Measurements from ENCODE around the gene PNMA8B.

The PNMA8B gene

GRCh38 chr19:46475986-46476385 lies 19.7 kb downstream of the PNMA8B start:
- Histone ChIP-seq H3K79me2 (ENCODE audit: insufficient read depth, low read depth) (no peaks in the 10 kb centered on the region), H4K20me1 (ENCODE audit: insufficient read depth) (no peaks in the 10 kb centered on the region), H3K4me2 (no peak overlapping the region), H3K27ac (no peak overlapping the region), H3K4me3 (IDR thresholded peaks at IDR 0.05; ENCODE audit: insufficient read depth, low read depth, low read length) (no peak overlapping the region), H3K9ac (no peak overlapping the region), H3K27me3 (ENCODE audit: insufficient read depth, low read depth) (peaks cover 75% of the 10 kb centered on the region), H3K4me1 (ENCODE audit: low read depth, poor library complexity, severe bottlenecking) (peaks cover 6% of the 10 kb centered on the region), H2AFZ (ENCODE audit: low read depth) (no peak overlapping the region), H3K36me3 (ENCODE audit: insufficient read depth) (no peaks in the 10 kb centered on the region)
- TF ChIP-seq CTCF (conservative IDR thresholded peaks at IDR 0.05; ENCODE audit: low read depth, low read length), result no peak

- Histone ChIP-seq H3K27ac (no peak overlapping the region), H3K9ac (no peak overlapping the region), H3K4me3 (IDR thresholded peaks at IDR 0.05; ENCODE audit: insufficient read depth, low read depth, low read length) (no peak overlapping the region), H3K4me1 (ENCODE audit: low read depth, poor library complexity, severe bottlenecking) (peaks cover 6% of the 10 kb centered on the region), H3K79me2 (ENCODE audit: insufficient read depth, low read depth) (no peaks in the 10 kb centered on the region), H3K36me3 (ENCODE audit: insufficient read depth) (no peaks in the 10 kb centered on the region), H3K27me3 (ENCODE audit: insufficient read depth, low read depth) (peaks cover 79% of the 10 kb centered on the region), H2AFZ (ENCODE audit: low read depth) (no peak overlapping the region), H4K20me1 (ENCODE audit: insufficient read depth) (no peaks in the 10 kb centered on the region), H3K4me2 (no peak overlapping the region)
- no peak for TF ChIP-seq CTCF (conservative IDR thresholded peaks at IDR 0.05; ENCODE audit: low read depth, low read length)
Measured at GRCh38 chr19:46474211-46474610, 21.5 kb downstream of the PNMA8B start.

- peaks cover 76% of the 10 kb centered on the region for H3K27me3 ChIP-seq (ENCODE audit: insufficient read depth, low read depth)
- no peak for TF ChIP-seq CTCF (conservative IDR thresholded peaks at IDR 0.05; ENCODE audit: low read depth, low read length)
- no peaks in the 10 kb centered on the region for H4K20me1 ChIP-seq (ENCODE audit: insufficient read depth)
- H3K4me3 ChIP-seq (IDR thresholded peaks at IDR 0.05; ENCODE audit: insufficient read depth, low read depth, low read length), result no peak overlapping the region
- H3K36me3 ChIP-seq (ENCODE audit: insufficient read depth), result no peaks in the 10 kb centered on the region
- no peak overlapping the region for H3K9ac ChIP-seq
- H3K27ac ChIP-seq, result no peak overlapping the region
- H3K79me2 ChIP-seq (ENCODE audit: insufficient read depth, low read depth), result no peaks in the 10 kb centered on the region
- H3K4me1 ChIP-seq (ENCODE audit: low read depth, poor library complexity, severe bottlenecking), result peaks cover 5% of the 10 kb centered on the region
- no peak overlapping the region for H2AFZ ChIP-seq (ENCODE audit: low read depth)
- H3K4me2 ChIP-seq, result no peak overlapping the region
Measured at GRCh38 chr19:46472592-46472991, 23.1 kb downstream of the PNMA8B start.

GRCh38 chr19:46471811-46472543 lies 23.7 kb downstream of the PNMA8B start:
- Histone ChIP-seq H2AFZ (ENCODE audit: low read depth) (no peak overlapping the region), H3K4me3 (IDR thresholded peaks at IDR 0.05; ENCODE audit: insufficient read depth, low read depth, low read length) (no peak overlapping the region), H3K79me2 (ENCODE audit: insufficient read depth, low read depth) (no peaks in the 10 kb centered on the region), H4K20me1 (ENCODE audit: insufficient read depth) (no peaks in the 10 kb centered on the region), H3K4me2 (no peak overlapping the region), H3K36me3 (ENCODE audit: insufficient read depth) (no peaks in the 10 kb centered on the region), H3K4me1 (ENCODE audit: low read depth, poor library complexity, severe bottlenecking) (peaks cover 11% of the 10 kb centered on the region), H3K27me3 (ENCODE audit: insufficient read depth, low read depth) (peaks cover 70% of the 10 kb centered on the region), H3K27ac (no peak overlapping the region), H3K9ac (no peak overlapping the region)
- TF ChIP-seq CTCF (conservative IDR thresholded peaks at IDR 0.05; ENCODE audit: low read depth, low read length), result no peak

Measured in KMS-11 (cell line).